RWPE2 (cell line): ENCODE measurements around the gene TRAPPC6A.

Experiments
- ATAC-seq: fragments of 200-7000 bp; cut with Tn5 transposase; 3 replicates; pipeline ENCODE4 v1.9.1; 2021; ENCODE audit warnings: low read depth
- DNase-seq: peaks from one replicate; pipeline ENCODE4 v3.0.0-alpha.2; 2020; ENCODE audit warnings: low spot score
- H3K27ac ChIP-seq: fragments of 450-650 bp; 2 replicates; pipeline ENCODE4 v1.5.1; 2017; ENCODE audit warnings: mild to moderate bottlenecking; ENCODE audit not compliant: poor library complexity, severe bottlenecking
- H3K27me3 ChIP-seq: fragments of 250-450 bp; sonication (Bioruptor Pico); 2 replicates; pipeline ENCODE4 v1.5.1; 2021; ENCODE audit warnings: mild to moderate bottlenecking, moderate library complexity; ENCODE audit not compliant: insufficient read depth, poor library complexity, severe bottlenecking
- H3K36me3 ChIP-seq: fragments of 250-450 bp; sonication (Bioruptor Pico); 2 replicates; pipeline ENCODE4 v1.5.1; 2020; ENCODE audit warnings: low read depth, mild to moderate bottlenecking, moderate library complexity
- H3K4me1 ChIP-seq: fragments of 250-450 bp; sonication (Bioruptor Pico); 2 replicates; pipeline ENCODE4 v1.5.1; 2021; ENCODE audit warnings: mild to moderate bottlenecking, moderate library complexity; ENCODE audit not compliant: insufficient read depth, poor library complexity, severe bottlenecking
- H3K4me3 ChIP-seq: fragments of 250-450 bp; sonication (Bioruptor Pico); 2 replicates; pipeline ENCODE4 v1.5.1; 2021; ENCODE audit warnings: mild to moderate bottlenecking, moderate library complexity; ENCODE audit not compliant: severe bottlenecking
- H3K9me3 ChIP-seq: fragments of 250-450 bp; sonication (Bioruptor Pico); 2 replicates; pipeline ENCODE4 v1.5.1; 2021; ENCODE audit warnings: mild to moderate bottlenecking, moderate library complexity; ENCODE audit not compliant: severe bottlenecking
- CTCF ChIP-seq: fragments of 450-650 bp; IDR thresholded peaks from one replicate; pipeline ENCODE4 v1.5.1; 2017; ENCODE audit warnings: mild to moderate bottlenecking, moderate library complexity; ENCODE audit not compliant: poor library complexity, severe bottlenecking

Gene TRAPPC6A

GRCh38 chr19:45213031-45213430, 35.0 kb upstream of the TRAPPC6A start:
- Histone ChIP-seq H3K4me1 (peaks cover 5% of the 10 kb centered on the region), H3K9me3 (no peaks in the 10 kb centered on the region), H3K27ac (no peak overlapping the region), H3K36me3 (no peaks in the 10 kb centered on the region), H3K27me3 (peaks cover 5% of the 10 kb centered on the region), H3K4me3 (no peak overlapping the region)
- TF ChIP-seq CTCF = no peak
- DNase-seq = no peak
- ATAC-seq = no peak

- ATAC-seq (no peak), DNase-seq (no peak)
- no peaks in the 10 kb centered on the region for H3K9me3 ChIP-seq
- H3K27me3 ChIP-seq = peaks cover 1% of the 10 kb centered on the region
- H3K27ac ChIP-seq = no peak overlapping the region
- TF ChIP-seq CTCF = no peak
- H3K4me3 ChIP-seq = no peak overlapping the region
- H3K36me3 ChIP-seq = no peaks in the 10 kb centered on the region
- H3K4me1 ChIP-seq = peaks cover 5% of the 10 kb centered on the region
These were observed 33.8 kb upstream of the TRAPPC6A start for GRCh38 chr19:45211751-45212381.

GRCh38 chr19:45206328-45206727, 28.3 kb upstream of the TRAPPC6A start:
- ATAC-seq (no peak), DNase-seq (no peak)
- Histone ChIP-seq H3K27me3 (no peaks in the 10 kb centered on the region), H3K4me1 (no peaks in the 10 kb centered on the region), H3K9me3 (no peaks in the 10 kb centered on the region), H3K27ac (no peak overlapping the region), H3K36me3 (no peaks in the 10 kb centered on the region), H3K4me3 (no peak overlapping the region)
- TF ChIP-seq CTCF = no peak

- no peaks in the 10 kb centered on the region for H3K27me3 ChIP-seq
- ATAC-seq (no peak), DNase-seq (no peak)
- H3K4me3 ChIP-seq = no peak overlapping the region
- no peaks in the 10 kb centered on the region for H3K4me1 ChIP-seq
- H3K9me3 ChIP-seq = no peaks in the 10 kb centered on the region
- no peaks in the 10 kb centered on the region for H3K36me3 ChIP-seq
- TF ChIP-seq CTCF = no peak
- H3K27ac ChIP-seq = no peak overlapping the region
These were observed 27.8 kb upstream of the TRAPPC6A start for GRCh38 chr19:45205810-45206209.

- no peaks in the 10 kb centered on the region for H3K36me3 ChIP-seq
- TF ChIP-seq CTCF = no peak
- H3K27me3 ChIP-seq = no peaks in the 10 kb centered on the region
- no peaks in the 10 kb centered on the region for H3K4me1 ChIP-seq
- no peak overlapping the region for H3K27ac ChIP-seq
- no peak for DNase-seq
- no peaks in the 10 kb centered on the region for H3K9me3 ChIP-seq
- no peak overlapping the region for H3K4me3 ChIP-seq
- no peak for ATAC-seq
These were observed 24.6 kb upstream of the TRAPPC6A start for GRCh38 chr19:45202637-45203036.
